Measurements from ENCODE around the gene TRDN.
"Not testable (repeated sequence)": the region's sequence is repeated elsewhere in the genome, so short reads cannot be mapped to it uniquely, and the experiment has no call there.

TRDN gene

DNA sequence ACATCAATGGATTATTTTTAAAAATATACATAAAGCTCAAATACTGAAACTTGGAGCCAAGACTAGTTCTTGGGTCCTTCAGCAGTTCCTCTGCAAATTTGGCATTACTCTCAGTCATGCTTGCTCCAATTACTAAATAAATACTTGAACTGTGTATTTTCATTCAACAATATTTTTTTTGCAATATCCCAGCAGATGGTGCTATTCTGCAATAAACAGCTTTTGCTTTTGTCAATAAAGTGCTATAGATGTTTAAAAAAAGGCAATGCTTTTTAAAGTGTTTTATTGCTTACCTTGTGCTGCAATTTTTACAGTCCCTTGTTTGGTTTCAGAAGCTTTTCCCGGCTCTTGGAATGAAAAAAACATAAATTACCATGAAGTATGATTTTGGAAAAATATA lies 243.4 kb downstream of the TRDN start:
- DNase-seq = no peak

DNA sequence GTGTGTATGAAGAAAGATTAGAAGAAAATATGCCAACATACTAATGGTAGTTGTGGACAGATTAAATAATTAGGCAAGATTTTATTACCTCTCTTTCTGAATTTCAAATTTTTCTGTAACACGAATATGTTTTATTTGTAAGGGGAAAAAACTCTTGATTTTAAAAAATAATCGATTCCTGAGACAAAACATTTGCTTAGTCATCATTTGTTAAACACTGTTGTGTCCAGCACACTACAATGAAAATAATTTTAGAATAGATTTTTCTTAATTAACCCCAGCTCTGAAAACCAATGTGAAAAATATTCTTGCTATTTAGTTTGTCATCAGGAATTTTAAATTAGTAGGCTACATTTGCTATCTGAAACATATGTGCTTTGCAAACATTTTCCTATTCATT lies 253.0 kb downstream of the TRDN start:
- DNase-seq = no peak

DNA sequence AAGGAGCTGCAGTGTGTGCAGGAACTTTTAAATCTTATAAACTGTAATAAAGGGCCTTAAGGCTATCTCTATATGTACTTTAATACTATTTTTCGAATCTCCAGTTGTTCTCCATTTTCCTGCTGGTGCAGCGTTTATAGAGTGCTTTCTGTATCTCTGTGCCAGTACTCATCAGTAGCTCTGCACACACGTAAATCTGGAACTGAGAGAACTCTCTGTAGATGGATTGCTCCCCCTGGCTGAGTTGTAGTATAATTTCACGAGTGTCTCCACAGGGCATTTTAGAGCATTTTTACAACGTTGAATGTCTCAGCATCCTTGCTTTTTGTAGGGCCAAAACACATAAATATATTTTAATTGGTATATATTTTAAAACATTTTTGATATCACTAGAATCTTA lies 256.5 kb downstream of the TRDN start:
- DNase-seq = no peak

DNA sequence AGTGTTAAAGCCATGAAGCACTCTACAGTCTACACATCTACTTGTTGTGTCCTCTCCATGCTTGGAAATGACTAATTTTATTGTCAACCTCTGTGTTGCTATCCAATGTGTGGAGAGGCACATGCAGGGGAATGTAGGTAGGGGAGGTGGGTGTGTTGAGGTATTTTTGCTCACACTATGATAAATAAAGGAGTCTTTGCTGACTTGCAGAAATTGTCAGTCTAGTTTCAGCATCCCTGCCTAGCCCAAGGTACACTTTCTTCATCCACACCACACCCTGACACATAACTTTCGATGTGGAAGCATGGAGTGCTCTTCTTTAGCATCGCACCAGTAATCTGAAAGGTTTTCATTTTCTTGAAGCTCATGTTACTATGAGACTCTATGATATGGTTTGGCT lies 264.0 kb downstream of the TRDN start:
- no peak for DNase-seq

DNA sequence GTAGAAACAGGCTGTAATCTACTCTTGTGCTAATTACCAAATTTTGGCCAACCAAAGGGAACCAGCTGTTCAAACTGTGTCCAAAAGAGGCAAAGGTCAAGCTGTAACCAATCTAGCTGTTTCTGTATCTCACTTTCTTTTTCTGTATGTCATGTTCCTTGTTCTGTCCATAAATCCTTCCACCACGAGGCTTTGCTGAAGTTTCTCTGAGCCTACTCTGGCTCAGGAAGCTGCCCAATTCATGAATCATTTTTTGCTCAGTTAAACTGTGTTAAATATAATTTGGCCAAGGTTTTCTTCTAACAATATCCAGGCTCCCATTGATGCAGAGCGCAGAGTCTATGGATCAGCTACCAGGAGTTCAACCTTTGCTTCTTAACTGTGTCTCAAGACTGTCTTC lies 272.8 kb downstream of the TRDN start:
- DNase-seq = no peak

DNA sequence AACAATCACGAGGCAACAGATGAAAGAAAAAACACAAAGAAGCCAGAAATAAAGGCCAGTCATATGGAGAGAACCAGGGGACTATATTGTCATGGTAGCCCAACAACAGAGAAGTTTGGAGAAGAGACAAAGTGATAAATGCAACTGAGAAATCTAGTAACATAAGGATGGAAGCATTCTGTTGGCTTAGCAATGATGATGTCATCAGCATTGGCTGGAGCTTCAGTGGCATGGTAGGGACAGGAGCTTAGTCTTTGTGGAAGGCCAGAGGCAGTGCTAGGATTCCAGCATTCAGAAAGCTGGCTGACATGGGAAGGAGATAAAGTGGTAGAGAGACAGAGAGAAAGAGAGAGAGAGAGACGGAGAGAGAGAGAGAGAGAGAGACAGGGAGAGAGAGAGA lies 276.4 kb downstream of the TRDN start:
- no peak for DNase-seq

DNA sequence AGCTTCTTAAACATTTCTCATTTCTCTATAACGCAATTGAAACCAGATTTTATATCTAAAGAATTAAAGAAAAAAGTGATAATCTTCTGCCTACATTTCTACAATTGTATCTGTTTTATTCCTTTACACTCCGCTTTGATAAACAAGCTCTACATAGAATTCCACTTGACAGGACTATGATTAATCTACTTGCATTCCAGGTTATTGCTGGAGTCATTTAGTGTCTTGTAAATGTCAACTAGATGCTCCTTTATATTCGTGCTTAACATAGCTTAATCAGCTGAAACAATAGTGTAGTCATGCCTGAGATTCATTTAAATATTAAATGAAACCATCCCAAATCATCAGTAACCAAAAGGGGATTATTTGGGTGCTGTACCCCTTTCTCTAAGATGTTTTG lies 284.0 kb downstream of the TRDN start:
- DNase-seq = no peak

DNA sequence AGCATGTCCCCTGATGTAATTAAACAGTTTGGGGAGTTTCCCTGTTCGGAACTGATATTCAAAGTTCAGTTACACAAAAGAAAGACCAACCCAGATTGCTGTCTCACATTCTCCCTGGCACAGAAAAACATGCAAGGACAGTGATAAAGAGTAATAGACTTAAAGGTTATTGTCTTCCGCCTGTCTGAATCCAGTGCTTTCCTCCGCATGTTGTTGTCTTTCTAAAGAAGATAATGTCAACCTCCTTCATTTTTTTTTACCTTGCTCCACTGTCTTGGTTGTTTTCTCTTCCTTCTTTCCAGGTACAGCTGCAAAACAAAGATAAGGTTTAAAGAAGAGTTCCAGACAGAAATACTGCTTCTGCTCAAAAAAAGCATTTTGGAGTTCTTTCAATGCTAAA lies 284.5 kb downstream of the TRDN start:
- DNase-seq = no peak

DNA sequence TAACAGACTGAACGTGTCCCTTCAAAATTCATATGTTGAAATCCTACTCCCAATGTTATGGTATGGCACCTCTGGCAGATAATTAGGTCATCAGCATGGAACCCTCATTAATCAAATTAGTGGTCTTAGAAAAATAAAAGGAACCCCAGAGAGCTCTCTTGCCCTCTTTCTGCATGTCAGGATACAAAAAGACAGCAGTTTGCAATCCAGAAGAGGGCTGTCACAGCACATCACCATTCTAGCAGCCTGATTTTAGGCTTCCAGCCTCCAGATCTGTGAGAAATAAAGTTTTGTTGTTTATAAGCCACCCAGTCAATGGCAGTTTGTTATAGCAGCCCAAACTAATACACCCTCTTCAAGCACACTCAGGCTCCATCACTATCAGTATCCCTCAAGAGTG lies 292.9 kb downstream of the TRDN start:
- DNase-seq = no peak

DNA sequence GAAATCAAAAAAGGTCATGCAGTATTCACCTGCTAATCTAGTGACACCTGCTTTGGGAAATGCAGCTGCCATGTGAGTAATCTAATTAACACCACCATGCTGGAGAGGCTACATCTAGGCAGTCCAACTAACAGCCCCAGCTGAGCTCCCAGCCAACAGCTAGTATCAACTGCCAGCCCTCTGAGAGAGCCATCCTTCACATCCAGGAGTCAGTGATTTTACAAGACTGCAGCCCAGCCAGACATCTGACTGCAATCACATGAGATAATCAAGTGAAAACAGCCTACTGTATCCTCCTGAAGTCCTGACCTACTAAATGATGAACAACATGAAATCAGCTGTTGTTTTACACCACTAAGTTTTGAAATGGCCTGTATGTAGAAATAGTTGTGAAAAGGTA lies 298.4 kb downstream of the TRDN start:
- DNase-seq = no peak

DNA sequence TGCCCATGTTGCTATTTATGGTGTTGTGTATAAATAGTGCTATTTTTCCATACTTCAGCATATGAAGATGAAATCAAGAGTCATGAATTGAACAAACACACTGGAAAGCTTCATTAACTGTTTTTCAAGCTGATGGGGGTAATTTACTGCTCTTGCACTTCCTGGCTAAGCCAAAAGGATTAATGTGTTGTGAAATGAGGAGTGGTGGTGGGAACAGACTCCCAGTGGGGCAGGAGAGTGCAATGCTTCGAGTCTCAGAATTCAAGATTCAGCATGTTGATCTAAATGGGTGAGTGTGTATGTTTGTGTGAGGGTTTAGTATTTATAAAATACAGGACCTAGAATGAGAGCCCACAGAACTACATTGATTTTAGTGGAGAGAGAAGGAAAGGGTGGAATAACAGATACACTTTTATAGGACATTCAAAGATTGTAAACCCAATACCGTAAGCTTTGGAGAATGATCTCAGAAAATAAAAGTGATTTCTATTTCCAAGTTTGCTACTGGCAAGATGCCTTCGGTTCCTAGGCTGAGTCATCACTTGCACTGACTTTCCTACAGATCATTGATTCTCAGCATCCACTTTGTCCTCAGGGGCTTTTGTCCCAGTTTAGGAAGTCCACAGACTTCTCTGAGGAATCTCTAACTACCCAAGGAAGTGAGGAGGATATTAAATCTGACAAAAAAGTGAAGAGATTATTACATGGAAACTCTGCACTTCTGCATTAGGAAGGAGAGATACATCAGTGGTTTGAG lies 303.6 kb downstream of the TRDN start:
- DNase-seq = no peak

DNA sequence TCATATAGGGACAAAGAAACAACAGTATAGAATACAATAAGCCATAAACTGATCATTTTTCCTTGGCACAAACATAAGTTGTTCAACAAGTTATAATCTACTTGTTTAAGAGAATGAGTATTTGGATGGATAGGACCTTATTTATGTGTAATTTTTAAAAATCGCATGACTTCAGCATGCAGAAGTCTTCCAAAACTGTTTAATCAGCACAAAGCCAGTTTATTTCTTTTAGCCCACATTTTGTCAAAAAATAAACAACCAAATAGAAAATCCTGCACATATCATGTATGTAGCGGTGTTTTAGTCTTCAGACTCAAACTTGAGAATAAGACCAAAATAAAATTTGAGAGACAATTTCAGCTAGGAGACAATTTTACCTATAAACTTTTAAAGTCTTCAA lies 304.7 kb downstream of the TRDN start:
- no peak for DNase-seq

DNA sequence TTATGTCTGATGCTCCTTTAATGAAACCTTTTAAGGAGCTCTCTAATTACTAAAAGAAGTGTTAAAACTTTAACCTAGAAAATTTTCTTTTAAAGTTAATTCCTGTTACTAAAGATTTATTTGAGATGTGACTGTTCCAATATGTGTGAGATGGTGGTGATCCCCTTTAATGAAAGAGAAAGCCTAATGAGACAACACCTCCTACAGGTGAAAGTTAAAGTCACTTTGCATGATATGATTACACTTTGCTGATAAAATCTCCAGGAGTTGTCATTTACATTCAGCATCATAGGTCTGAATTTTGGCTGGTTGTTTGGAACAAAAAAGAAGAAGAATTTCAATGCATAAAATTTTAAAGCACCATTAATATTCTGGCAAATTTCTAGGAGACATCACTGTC lies 307.4 kb downstream of the TRDN start:
- no peak for DNase-seq

DNA sequence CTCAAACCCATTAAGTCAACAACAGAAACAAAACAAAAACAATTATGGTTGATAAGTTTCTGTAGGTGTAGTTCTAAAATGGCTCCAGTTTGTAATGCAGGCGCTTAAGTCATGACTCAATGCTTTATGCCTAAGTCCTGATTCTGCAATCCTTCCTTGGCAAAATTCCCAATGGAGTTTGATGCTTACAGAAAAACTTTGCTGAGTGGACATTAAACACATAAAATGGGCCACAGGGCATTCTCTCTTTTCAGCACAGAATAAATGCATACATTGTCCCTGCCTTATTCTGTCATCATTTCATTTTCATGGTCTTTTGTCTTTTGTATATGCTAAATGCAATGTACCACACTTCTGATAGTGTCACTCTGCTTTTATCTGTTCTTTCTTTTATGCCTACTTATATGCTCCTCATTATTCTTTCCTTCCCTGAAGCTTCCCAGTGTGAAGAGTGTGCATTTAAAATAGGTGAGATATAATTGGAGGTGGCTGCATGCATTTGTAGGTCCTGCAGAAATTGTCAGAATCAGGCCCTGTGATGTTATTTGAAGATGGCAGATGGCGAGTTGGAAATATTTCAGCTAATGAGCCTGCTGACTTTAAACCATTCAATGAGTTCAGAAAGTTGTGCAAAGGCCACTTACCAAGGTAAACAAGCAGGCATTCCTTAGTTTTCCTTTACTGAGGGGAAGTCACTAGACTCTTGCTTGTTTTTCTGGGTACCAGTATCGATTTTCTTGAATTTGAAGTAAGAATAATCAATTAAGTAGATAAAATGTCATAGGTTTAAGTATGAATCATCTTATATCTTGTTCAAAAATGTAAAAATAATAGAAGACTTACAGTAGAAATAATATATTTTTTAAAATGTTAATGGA lies 313.1 kb downstream of the TRDN start:
- no peak for DNase-seq

DNA sequence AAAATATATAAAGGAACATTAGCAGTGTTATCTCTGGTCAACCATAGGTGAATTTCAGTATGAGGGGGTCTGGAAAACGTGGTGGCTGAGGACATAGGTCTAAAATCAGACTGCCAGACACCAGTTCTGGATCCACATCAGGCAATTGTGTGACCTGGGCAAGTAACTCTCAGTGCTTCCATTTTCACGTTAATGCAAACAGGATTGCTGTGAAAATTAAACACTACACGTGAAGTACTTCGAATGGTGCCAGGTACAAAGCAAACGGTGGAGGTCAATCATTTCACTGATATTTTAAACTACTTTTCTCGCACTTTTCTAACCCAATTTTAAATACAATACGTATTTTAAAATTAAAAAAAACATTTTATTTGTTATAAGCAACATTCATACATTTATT lies 315.7 kb downstream of the TRDN start:
- no peak for DNase-seq

DNA sequence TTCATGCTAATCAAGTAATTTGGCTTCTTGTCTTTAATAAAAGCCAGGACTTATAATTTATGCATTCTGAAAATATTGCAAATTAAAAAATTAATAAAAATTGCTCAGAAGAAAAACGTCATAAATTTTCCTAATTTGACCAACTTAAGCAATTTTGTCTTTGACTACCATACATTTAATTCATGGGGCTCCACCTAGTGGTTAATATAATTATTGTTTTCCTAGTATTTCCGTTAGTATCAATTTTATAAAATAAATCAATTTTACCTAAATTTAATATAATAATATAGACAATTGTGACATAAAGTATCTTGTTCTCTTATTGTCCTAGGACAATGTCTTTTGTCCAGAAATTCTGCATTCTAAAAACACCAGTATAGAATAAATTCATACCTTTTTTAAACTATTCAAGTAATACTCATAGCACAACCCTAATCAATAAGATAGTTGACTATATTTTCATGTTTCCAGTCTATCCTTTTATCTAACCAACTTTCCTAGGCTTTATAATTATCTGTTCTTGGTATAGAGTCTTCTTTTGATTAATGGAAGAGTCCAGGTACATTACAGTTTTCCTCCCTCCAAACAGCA lies 319.9 kb downstream of the TRDN start:
- peak in 1 of 2 donors; percentile 30 for DNase-seq

DNA sequence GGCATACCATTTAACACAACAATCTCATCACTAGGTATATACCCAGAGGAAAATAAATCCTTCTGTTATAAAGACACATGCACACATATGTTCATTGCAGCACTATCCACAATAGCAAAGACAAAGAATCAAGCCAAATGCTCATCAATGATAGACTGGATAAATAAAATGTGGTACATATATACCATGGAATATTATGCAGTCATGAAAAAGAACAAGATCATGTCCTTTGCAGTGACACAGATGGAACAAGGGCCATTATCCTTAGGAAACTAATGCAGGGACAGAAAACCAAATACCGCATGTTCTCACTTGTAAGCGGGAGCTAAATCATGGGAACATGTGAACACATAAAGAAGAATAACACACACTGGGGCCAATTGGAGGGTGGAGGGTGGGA lies 322.3 kb downstream of the TRDN start:
- not testable (repeated sequence) for DNase-seq

DNA sequence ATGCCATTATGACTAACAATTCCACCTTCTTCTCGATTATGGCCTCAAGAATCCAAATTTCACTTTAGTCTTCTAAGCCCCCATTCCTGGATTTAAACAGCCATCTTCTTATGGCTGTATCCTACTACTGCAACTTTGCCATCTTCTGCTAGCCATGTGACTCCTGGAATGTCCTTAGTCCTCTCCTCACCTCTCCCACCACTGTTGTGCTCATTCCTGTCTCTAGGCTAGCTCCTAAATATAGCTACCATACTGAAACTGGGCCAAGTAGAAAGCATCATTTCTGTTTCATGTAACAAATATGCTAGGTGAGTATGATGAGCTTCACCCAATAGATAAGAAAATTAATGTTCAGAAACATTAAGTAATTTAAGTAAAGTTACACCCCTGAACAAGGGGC lies 327.6 kb downstream of the TRDN start:
- DNase-seq = no peak

DNA sequence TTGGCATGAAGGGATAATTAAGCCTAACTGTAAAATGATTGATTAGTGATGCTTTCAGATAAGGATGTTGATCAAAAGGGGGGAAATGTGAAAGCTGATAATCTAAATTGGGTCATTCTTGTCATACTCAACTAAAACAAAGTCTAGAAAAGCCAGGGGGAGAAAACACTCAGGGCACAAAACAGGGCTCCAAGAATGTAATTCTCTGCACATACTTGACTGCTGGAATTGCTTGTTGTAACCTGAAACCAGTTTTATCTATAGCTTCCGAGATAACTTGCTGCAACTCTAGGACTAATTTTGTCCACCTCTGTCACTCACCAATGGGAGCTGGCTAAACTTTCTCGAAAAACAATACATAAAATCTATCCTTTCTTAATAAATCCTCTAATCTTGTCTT lies 330.4 kb downstream of the TRDN start:
- DNase-seq = no peak

DNA sequence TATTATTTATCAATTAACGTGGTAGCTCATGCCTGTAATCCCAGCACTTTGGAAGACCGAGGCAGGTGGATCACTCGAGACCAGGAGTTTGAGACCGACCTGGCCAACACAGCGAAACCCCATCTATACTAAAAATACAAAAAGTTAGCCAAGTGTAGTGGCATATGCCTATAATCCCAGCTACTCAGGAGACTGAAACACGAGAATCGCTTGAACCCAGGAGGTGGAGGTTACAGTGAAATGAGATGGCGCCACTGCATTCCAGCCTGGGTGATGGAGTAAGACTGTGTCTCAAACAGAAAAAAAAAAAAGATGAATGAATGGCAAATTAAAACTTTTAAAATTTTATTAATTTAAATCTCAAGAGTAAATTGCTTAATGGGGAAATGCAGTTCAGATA lies 341.1 kb downstream of the TRDN start:
- DNase-seq = no peak

DNA sequence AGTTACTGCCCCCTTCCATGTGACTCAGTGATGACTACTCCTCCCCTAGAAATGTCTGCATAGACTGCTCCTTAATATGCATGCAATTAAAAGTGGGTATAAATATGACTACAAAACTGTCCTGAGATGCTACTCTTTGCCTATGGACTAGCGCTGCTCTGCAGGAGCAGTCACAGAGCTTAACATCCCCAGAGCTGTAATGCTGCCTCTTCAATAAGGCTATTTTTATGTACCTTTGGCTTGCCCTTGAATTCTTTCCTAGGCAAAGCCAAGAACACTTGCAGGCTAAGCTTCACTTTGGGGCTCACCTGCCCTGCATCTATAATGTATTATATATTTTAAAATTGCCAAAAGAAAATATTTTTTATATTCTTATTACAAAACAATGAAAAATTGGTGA lies 341.6 kb downstream of the TRDN start:
- DNase-seq = no peak

DNA sequence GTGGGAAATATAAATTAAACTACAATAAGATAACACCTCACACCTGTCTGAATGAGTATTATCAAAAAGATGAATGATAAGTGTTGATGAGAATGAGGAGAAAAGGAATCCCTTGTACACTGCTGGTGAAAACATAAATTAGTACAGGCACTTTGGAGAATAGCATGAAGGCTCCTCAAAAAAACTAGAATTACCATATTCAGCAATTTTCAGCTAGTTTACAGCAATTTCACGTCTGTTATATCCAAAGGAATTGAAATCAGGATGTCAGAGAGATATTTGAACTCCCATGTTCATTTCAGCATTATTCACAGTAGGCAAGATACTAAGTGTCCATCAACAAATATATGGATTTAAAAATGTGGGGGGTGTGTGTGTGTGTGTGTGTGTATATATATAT lies 348.1 kb downstream of the TRDN start:
- DNase-seq = no peak

DNA sequence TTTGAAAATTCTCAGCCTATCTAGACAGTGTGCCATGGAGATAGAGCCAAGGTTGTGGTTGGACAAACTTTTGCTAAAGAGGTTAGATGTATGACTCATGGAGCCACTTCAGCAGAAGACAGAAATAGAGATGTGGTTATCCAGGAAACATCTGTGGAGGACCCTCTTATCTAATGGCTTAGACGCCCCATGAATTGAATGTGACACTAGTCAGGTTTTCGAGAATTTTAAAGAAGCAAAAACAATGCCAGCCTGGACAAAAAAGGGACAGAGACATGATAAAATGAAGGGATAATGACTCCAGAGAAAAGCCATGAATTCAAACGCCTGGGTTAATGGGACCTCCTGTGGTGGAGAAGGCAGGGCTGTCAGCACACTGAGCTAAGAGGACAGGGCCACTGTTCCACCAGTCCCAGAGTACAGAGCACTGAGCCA lies 360.2 kb downstream of the TRDN start:
- no peak for DNase-seq

DNA sequence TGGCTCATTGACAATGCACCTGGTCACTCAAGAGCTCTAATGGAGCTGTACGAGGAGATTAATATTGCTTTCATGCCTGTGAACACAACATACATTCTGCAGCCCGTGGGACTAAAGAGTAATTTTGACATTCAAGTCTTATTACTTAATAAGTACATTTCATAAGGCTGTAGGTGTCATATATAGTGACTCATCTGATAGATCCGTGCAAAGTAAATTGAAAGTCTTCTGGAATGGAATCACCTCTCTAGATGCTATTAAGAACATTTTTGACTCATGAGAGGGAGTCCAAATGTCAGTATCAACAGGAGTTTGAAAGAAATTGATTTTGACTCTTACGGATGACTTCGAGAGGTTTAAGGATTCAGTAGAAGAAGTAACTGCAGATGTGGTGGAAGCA lies 372.8 kb downstream of the TRDN start:
- no peak for DNase-seq

Data from inflammatory macrophage (primary cell).